ENCODE measurements around the gene MORN1. TPM values are rescaled to one million over a fixed set of nuclear protein-coding genes. Genes with fewer than 3 reads are reported as not detected.
"Not testable (repeated sequence)": the region's sequence is repeated elsewhere in the genome, so short reads cannot be mapped to it uniquely, and the experiment has no call there.

MORN1 gene
- 8.4 TPM for total RNA-seq

GRCh38 chr1:2391041-2391930 is at the start of gene MORN1, which contains the start of gene RER1:
MORN1 (minus strand) TSS chr1:2391554; CDS start chr1:2391533, 21 bp downstream.
RER1 (plus strand) TSS chr1:2391841; CDS start chr1:2395791, 3,950 bp downstream.
- ATAC-seq: peak; percentile 93

- not testable (repeated sequence) for ATAC-seq
Measured at GRCh38 chr1:2440346-2440745, 49.0 kb upstream of the MORN1 start.

- ATAC-seq: no peak
Measured at GRCh38 chr1:2439369-2439768, 48.0 kb upstream of the MORN1 start.

- ATAC-seq: no peak
Measured at GRCh38 chr1:2438641-2439040, 47.3 kb upstream of the MORN1 start.

GRCh38 chr1:2438038-2438437 is 46.7 kb upstream of the MORN1 start:
- peak; percentile 7 for ATAC-seq

GRCh38 chr1:2437617-2438016 is 46.3 kb upstream of the MORN1 start:
- ATAC-seq: no peak

- no peak for ATAC-seq
Measured at GRCh38 chr1:2436876-2437275, 45.5 kb upstream of the MORN1 start.

- no peak for ATAC-seq
Measured at GRCh38 chr1:2435746-2436355, 44.5 kb upstream of the MORN1 start.

DNA sequence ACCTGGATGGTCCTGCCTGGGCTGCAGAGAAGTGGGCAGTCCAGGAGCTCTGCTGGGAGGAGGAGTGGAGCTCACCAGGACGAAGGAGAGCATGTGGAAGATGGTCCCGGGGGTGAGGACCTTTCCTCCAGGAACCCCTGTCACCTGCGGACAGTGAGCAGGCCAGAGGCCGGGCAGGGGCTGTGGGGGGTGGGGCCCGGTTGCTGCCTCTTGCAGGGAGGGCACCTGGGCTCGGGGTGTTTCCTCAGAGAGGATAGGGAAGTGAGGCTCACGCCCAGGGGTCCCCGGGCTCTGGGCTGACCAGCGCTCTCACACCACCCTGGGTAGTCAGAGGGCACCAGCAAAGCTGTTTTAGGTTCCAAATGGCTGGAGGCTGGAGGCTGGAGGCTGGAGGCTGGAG is 43.7 kb upstream of the MORN1 start:
- no peak for ATAC-seq

DNA sequence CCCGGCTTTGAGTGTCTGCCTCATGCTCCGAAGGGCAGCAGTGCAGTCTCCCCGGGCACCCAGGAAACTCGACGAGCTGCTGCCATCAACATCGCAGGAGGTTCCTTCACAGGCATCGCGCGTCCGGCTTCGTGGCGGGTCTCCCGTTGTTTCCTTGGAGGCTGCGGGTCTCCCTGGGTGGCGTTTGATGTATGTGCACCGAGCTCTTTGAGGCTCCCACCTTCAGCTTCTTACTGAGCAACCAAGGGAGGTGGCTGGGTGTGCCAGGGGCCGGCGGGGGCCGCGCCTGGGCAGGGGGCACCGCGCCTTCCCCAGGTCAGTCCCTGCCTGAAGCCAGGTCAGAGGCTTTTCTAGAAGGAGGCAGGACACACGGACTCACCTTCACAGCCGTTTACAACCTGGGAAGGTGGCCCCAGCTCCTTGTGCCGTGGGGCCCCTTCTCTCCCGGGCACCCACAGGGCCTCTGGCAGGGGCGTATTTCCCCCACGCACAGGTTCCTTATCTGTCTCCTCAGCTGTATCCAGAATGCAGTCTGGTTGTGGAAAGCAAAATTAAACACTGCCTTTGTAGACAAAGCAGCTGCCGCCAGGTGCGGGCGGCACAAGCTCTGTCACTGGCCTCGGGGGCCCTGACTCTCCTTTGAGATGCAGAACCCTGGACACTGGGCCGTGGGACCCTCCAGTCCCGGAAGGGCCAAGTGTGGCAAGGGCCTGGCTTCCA is 42.7 kb upstream of the MORN1 start:
- ATAC-seq: no peak

DNA sequence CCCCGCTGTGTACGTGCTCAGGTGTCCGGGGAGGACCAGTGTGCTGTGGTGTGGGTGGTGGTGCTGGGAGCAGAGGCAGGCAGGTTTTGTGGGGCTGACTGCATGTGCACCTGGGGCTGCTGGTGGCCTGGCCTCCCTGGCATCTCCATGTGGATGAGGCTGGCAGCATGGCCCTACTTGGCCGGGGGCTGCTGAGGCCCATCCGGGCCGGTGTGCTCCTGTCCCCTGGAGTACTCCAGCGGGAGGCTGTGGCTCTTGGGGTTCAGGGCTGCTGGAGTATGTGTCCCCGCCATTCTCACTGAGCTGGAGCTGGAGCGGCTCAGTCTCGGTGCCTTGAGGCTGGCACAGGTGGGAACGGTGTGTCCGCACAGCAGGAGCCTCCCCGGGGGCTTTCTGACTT is 41.8 kb upstream of the MORN1 start:
- no peak for ATAC-seq

- no peak for ATAC-seq
Measured at GRCh38 chr1:2432441-2432844, 41.1 kb upstream of the MORN1 start.

- ATAC-seq: no peak
Measured at GRCh38 chr1:2431518-2431917, 40.2 kb upstream of the MORN1 start.

GRCh38 chr1:2431103-2431502 is 39.7 kb upstream of the MORN1 start:
- peak; percentile 64 for ATAC-seq

GRCh38 chr1:2430592-2430973 is 39.2 kb upstream of the MORN1 start:
- ATAC-seq: no peak

DNA sequence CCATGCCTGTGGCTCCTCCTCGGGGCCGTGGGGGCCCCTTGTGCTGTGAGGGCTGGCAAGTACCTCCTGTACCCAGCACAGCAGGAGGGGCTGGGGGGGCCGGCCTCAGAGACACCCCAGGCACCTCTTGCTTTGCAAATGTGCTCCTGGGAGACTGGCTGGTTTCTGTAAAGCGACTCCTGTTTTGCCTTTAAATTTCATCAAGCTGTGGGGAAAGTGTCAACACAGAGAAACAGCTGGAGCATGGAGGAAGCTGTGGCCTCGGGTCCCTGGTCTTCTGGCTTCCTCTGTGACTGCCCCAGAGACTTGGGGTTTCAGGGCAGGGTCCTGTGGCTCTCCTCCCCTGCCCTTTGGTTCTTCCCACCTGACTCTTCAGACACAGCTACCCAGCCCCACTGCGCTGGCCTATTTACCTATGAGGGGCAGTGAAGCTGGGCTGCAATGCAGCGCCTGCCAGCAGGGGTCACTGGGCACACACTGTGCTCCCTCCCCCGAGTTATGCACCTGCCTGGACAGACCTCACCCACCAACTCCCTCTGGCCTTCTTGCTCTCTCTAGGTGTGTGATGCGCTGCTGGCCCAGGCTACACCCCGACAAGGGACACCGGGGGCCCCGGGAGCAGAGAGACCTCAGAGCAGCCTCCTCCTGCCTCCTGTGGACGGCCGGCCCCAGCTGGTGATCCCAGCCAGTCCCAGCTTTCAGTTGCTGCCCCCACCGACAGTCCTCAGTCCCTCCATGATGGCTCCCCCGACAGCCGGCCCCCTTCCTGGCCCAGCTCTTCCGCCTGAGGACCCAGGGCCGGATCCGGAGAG is 38.6 kb upstream of the MORN1 start:
- no peak for ATAC-seq

DNA sequence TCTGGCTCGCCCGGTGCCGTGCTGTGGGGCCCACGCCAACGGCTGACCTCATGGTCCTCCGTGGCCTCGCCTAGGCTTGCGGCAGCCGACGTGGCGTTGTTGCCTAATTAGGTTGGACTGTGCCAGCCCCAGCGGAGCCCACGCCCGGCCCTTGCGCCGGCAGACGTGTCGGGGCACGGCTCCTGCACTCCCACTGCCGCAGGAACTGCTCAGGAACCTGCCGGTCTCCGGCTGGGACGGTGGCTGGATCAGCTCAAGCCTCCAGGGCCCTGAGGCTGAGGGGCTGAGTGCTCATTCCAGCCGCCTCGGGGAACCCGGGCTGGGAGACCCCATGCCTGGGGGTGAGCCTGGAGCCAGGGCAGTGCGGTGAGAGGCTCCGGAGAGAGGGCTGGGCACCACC is 37.1 kb upstream of the MORN1 start:
- ATAC-seq: peak; percentile 85

GRCh38 chr1:2427976-2428375 is 36.6 kb upstream of the MORN1 start:
- ATAC-seq: peak; percentile 4

DNA sequence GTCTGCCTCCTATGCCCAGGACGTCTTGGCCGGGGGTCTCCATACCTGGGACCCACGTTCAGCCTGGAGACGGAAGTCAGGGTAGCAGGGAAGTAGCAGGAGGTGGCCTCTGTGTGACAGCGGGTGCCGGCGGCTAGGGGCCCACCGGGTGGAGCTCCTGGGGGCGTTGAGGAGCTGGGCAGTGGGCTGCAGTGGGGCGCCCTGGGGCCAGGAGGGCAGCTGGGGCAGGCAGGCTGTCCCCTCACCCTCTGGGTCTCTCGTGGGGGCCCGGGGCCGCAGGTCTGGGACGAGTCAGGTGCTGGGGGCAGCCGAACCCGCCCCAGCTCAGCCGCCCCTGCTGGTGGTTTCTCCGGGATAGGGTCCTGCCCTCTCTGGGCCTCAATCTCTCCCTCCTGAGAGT is 35.7 kb upstream of the MORN1 start:
- no peak for ATAC-seq

- ATAC-seq: no peak
Measured at GRCh38 chr1:2426540-2426939, 35.2 kb upstream of the MORN1 start.

DNA sequence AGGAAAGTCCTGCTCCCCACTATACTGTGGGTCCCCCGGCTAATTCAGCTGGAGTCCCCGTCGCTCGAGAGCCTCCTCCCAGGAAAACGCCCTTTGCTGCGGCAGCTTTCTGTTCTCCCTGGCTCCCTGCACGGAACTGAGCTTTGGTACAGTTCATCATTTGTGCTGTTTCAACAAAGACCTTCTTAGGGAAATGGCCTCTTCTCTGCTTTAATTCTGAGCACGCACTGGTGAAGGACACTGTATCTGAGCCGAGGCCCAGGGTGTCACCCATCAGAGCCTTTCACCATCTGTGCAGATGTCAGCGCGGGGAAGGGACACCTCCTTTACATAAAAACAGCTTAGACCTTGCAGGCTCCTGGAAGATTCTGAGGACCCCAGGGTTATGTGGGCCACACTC is 34.5 kb upstream of the MORN1 start:
- no peak for ATAC-seq

GRCh38 chr1:2422523-2422922 is 31.2 kb upstream of the MORN1 start:
- no peak for ATAC-seq

- no peak for ATAC-seq
Measured at GRCh38 chr1:2419416-2419815, 28.1 kb upstream of the MORN1 start.

Data from esophagus mucosa (tissue), 1 donor.